Measurements from ENCODE around the gene PRSS23.
"Not testable (repeated sequence)": the region's sequence is repeated elsewhere in the genome, so short reads cannot be mapped to it uniquely, and the experiment has no call there.

The PRSS23 gene

GRCh38 chr11:86815726-86816125 is 15.4 kb downstream of the PRSS23 start:
- Histone ChIP-seq H3K36me3 (ENCODE audit: low read depth) (peaks cover 3% of the 10 kb centered on the region; the same call in 1 of the 2 replicates), H3K4me1 (ENCODE audit: insufficient read depth, poor library complexity, severe bottlenecking) (peaks cover 16% of the 10 kb centered on the region)

GRCh38 chr11:86816251-86816726 is 15.9 kb downstream of the PRSS23 start:
- Histone ChIP-seq H3K27ac (ENCODE audit: poor library complexity, severe bottlenecking) (peak overlapping the region; percentile 31), H3K36me3 (ENCODE audit: low read depth) (no peaks in the 10 kb centered on the region), H3K4me1 (ENCODE audit: insufficient read depth, poor library complexity, severe bottlenecking) (peaks cover 16% of the 10 kb centered on the region), H3K27me3 (ENCODE audit: insufficient read depth, poor library complexity, severe bottlenecking) (no peaks in the 10 kb centered on the region), H3K4me3 (ENCODE audit: severe bottlenecking) (no peak overlapping the region), H3K9me3 (ENCODE audit: severe bottlenecking) (no peaks in the 10 kb centered on the region)
- no peak for ATAC-seq (ENCODE audit: low read depth)
- no peak for TF ChIP-seq CTCF (IDR thresholded peaks at IDR 0.05; ENCODE audit: poor library complexity, severe bottlenecking)
- DNase-seq (ENCODE audit: low spot score) = no peak

More at GRCh38 chr11:86815726-86816125, 15.4 kb downstream of the PRSS23 start:
- no peaks in the 10 kb centered on the region for H3K9me3 ChIP-seq (ENCODE audit: severe bottlenecking)
- TF ChIP-seq CTCF (IDR thresholded peaks at IDR 0.05; ENCODE audit: poor library complexity, severe bottlenecking) = no peak
- ATAC-seq (ENCODE audit: low read depth) (no peak), DNase-seq (ENCODE audit: low spot score) (no peak)
- peak overlapping the region; percentile 31 for H3K27ac ChIP-seq (ENCODE audit: poor library complexity, severe bottlenecking)
- H3K4me3 ChIP-seq (ENCODE audit: severe bottlenecking) = no peak overlapping the region
- no peaks in the 10 kb centered on the region for H3K27me3 ChIP-seq (ENCODE audit: insufficient read depth, poor library complexity, severe bottlenecking)

GRCh38 chr11:86818462-86819192 is 18.3 kb downstream of the PRSS23 start:
- Histone ChIP-seq H3K4me3 (ENCODE audit: severe bottlenecking) (no peak overlapping the region), H3K27me3 (ENCODE audit: insufficient read depth, poor library complexity, severe bottlenecking) (no peaks in the 10 kb centered on the region), H3K36me3 (ENCODE audit: low read depth) (no peaks in the 10 kb centered on the region), H3K27ac (ENCODE audit: poor library complexity, severe bottlenecking) (peak overlapping the region; percentile 31), H3K9me3 (ENCODE audit: severe bottlenecking) (no peaks in the 10 kb centered on the region), H3K4me1 (ENCODE audit: insufficient read depth, poor library complexity, severe bottlenecking) (peaks cover 16% of the 10 kb centered on the region)
- no peak for DNase-seq (ENCODE audit: low spot score)
- peak; percentile 90 for TF ChIP-seq CTCF (IDR thresholded peaks at IDR 0.05; ENCODE audit: poor library complexity, severe bottlenecking)
- peak; percentile 29; the same call in 1 of the 3 replicates for ATAC-seq (ENCODE audit: low read depth)

- not testable (repeated sequence) for ATAC-seq (ENCODE audit: low read depth); H3K4me3 ChIP-seq (ENCODE audit: severe bottlenecking); H3K4me1 ChIP-seq (ENCODE audit: insufficient read depth, poor library complexity, severe bottlenecking); H3K9me3 ChIP-seq (ENCODE audit: severe bottlenecking); H3K27me3 ChIP-seq (ENCODE audit: insufficient read depth, poor library complexity, severe bottlenecking); H3K27ac ChIP-seq (ENCODE audit: poor library complexity, severe bottlenecking); DNase-seq (ENCODE audit: low spot score); H3K36me3 ChIP-seq (ENCODE audit: low read depth)
Observed at GRCh38 chr11:86824139-86824538, 23.8 kb downstream of the PRSS23 start.

- DNase-seq (ENCODE audit: low spot score); H3K9me3 ChIP-seq (ENCODE audit: severe bottlenecking); H3K4me3 ChIP-seq (ENCODE audit: severe bottlenecking); ATAC-seq (ENCODE audit: low read depth); H3K27me3 ChIP-seq (ENCODE audit: insufficient read depth, poor library complexity, severe bottlenecking); H3K27ac ChIP-seq (ENCODE audit: poor library complexity, severe bottlenecking); H3K4me1 ChIP-seq (ENCODE audit: insufficient read depth, poor library complexity, severe bottlenecking); H3K36me3 ChIP-seq (ENCODE audit: low read depth): not testable (repeated sequence)
Observed at GRCh38 chr11:86834376-86834775, 34.0 kb downstream of the PRSS23 start.

- H3K4me3 ChIP-seq (ENCODE audit: severe bottlenecking); H3K36me3 ChIP-seq (ENCODE audit: low read depth); ATAC-seq (ENCODE audit: low read depth); H3K27ac ChIP-seq (ENCODE audit: poor library complexity, severe bottlenecking); DNase-seq (ENCODE audit: low spot score); H3K4me1 ChIP-seq (ENCODE audit: insufficient read depth, poor library complexity, severe bottlenecking); H3K27me3 ChIP-seq (ENCODE audit: insufficient read depth, poor library complexity, severe bottlenecking); H3K9me3 ChIP-seq (ENCODE audit: severe bottlenecking): not testable (repeated sequence)
Observed at GRCh38 chr11:86844762-86845508, 44.6 kb downstream of the PRSS23 start.

Measured in RWPE2 (cell line).